Smooth muscle cell (in vitro differentiated cells): Measurements from ENCODE around the gene KLF18. TPM values are rescaled to one million over a fixed set of nuclear protein-coding genes. Genes with fewer than 3 reads are reported as not detected.

ENCODE experiments used
- DNase-seq: peaks from one replicate; lab custom pipeline; 2025; ENCODE audit not compliant: unreplicated experiment; lab: John Stamatoyannopoulos, UW
- H2AFZ ChIP-seq: fragments of 200-600 bp; sonication (generic); 2 replicates; pipeline ENCODE4 v1.6.0; 2016; ENCODE audit warnings: antibody characterized with exemption, low read depth, mild to moderate bottlenecking
- H3F3A ChIP-seq: fragments of 200-600 bp; sonication (generic); 2 replicates; pipeline ENCODE4 v1.6.0; 2017; ENCODE audit warnings: antibody characterized with exemption, low read depth
- H3K27ac ChIP-seq: fragments of 200-600 bp; sonication (generic); 2 replicates; pipeline ENCODE4 v1.5.1; 2016; ENCODE audit warnings: low read depth, mild to moderate bottlenecking
- H3K27me3 ChIP-seq: fragments of 200-600 bp; sonication (generic); 2 replicates; pipeline ENCODE4 v1.6.1; 2016; ENCODE audit warnings: low read depth, mild to moderate bottlenecking
- H3K36me3 ChIP-seq: fragments of 200-600 bp; sonication (generic); 2 replicates; pipeline ENCODE4 v1.5.1; 2016; ENCODE audit warnings: low read depth
- H3K4me1 ChIP-seq: fragments of 200-600 bp; sonication (generic); 2 replicates; pipeline ENCODE4 v1.5.1; 2016; ENCODE audit warnings: low read depth
- H3K4me2 ChIP-seq: fragments of 200-600 bp; sonication (generic); 2 replicates; pipeline ENCODE4 v1.6.0; 2016; ENCODE audit warnings: mild to moderate bottlenecking
- H3K4me3 ChIP-seq: fragments of 200-600 bp; sonication (generic); 2 replicates; pipeline ENCODE4 v1.5.1; 2016; ENCODE audit warnings: mild to moderate bottlenecking
- H3K79me2 ChIP-seq: fragments of 200-600 bp; sonication (generic); 2 replicates; pipeline ENCODE4 v1.6.0; 2016; ENCODE audit warnings: low read depth, mild to moderate bottlenecking
- H3K9ac ChIP-seq: fragments of 200-600 bp; sonication (generic); 2 replicates; pipeline ENCODE4 v1.6.0; 2016; ENCODE audit warnings: low read depth
- H3K9me3 ChIP-seq: fragments of 200-600 bp; sonication (generic); replicated peaks from 2 replicates; pipeline ENCODE4 v1.5.1; 2016; ENCODE audit warnings: low read depth
- H4K20me1 ChIP-seq: fragments of 200-600 bp; sonication (generic); 2 replicates; pipeline ENCODE4 v1.6.0; 2016; ENCODE audit warnings: low read depth
- CTCF ChIP-seq: fragments of 200-600 bp; sonication (generic); IDR thresholded peaks from 2 replicates; pipeline ENCODE4 v1.5.1; 2017; ENCODE audit warnings: borderline replicate concordance, mild to moderate bottlenecking, antibody characterized with exemption; ENCODE audit not compliant: insufficient read depth, poor library complexity, severe bottlenecking
- WGBS: methylation state at CpG from one replicate; pipeline ENCODE4 v1.1.7; 2016; ENCODE audit warnings: low lambda C conversion rate; 5-methylcytosine and 5-hydroxymethylcytosine counted together
- polyA plus RNA-seq: library from polyadenylated mRNA; unstranded; fragments of >200 nt; fragmentation: Nextera tagmentation; extraction: Ambion mirVana; gene quantifications from 2 replicates; pipeline ENCODE4 v1.2.1, GENCODE V29; 2016
- total RNA-seq: library from RNA; depleted of rRNA; stranded (reverse); fragments of >200 nt; gene quantifications from 2 replicates; pipeline ENCODE4 v1.2.3, GENCODE V29; 2014

The KLF18 gene
- total and polyA plus RNA-seq, 2 experiments from 2014 or later, result not detected

- Histone ChIP-seq H3K4me3 (no peak overlapping the region), H3K79me2 (no peaks in the 10 kb centered on the region), H3K9ac (no peak overlapping the region), H3K27me3 (no peaks in the 10 kb centered on the region), H3K4me1 (no peaks in the 10 kb centered on the region), H2AFZ (no peak overlapping the region), H3F3A (no peaks in the 10 kb centered on the region), H4K20me1 (no peaks in the 10 kb centered on the region), H3K27ac (no peak overlapping the region), H3K4me2 (no peak overlapping the region), H3K36me3 (no peaks in the 10 kb centered on the region), H3K9me3 (no peaks in the 10 kb centered on the region)
- TF ChIP-seq CTCF, result no peak
- DNase-seq, result no peak
- 93% methylated on average over 7 of the region's 7 CpGs for WGBS
These were observed 27.3 kb downstream of the KLF18 start for GRCh38 chr1:44114098-44114497.

GRCh38 chr1:44113095-44113609, 28.3 kb downstream of the KLF18 start:
- Histone ChIP-seq H3K4me1 (no peaks in the 10 kb centered on the region), H3K36me3 (no peaks in the 10 kb centered on the region), H3K27me3 (no peaks in the 10 kb centered on the region), H3K4me2 (no peak overlapping the region), H3K79me2 (no peaks in the 10 kb centered on the region), H4K20me1 (no peaks in the 10 kb centered on the region), H3F3A (no peaks in the 10 kb centered on the region), H3K9me3 (no peaks in the 10 kb centered on the region), H3K4me3 (no peak overlapping the region), H2AFZ (no peak overlapping the region), H3K9ac (no peak overlapping the region), H3K27ac (no peak overlapping the region)
- no peak for TF ChIP-seq CTCF
- WGBS, result 77% methylated on average over 2 of the region's 2 CpGs
- DNase-seq, result no peak

GRCh38 chr1:44112486-44112885, 28.9 kb downstream of the KLF18 start:
- Histone ChIP-seq H3K4me2 (no peak overlapping the region), H3K79me2 (no peaks in the 10 kb centered on the region), H3K4me3 (no peak overlapping the region), H4K20me1 (no peaks in the 10 kb centered on the region), H3K27me3 (no peaks in the 10 kb centered on the region), H2AFZ (no peak overlapping the region), H3F3A (no peaks in the 10 kb centered on the region), H3K36me3 (no peaks in the 10 kb centered on the region), H3K4me1 (no peaks in the 10 kb centered on the region), H3K27ac (no peak overlapping the region), H3K9me3 (no peaks in the 10 kb centered on the region), H3K9ac (no peak overlapping the region)
- TF ChIP-seq CTCF, result no peak
- 33% methylated on average over 3 of the region's 3 CpGs for WGBS
- no peak for DNase-seq

- Histone ChIP-seq H3K9ac (no peak overlapping the region), H3K9me3 (no peaks in the 10 kb centered on the region), H3K36me3 (no peaks in the 10 kb centered on the region), H3K27ac (no peak overlapping the region), H4K20me1 (no peaks in the 10 kb centered on the region), H3F3A (no peaks in the 10 kb centered on the region), H3K4me3 (no peak overlapping the region), H2AFZ (no peak overlapping the region), H3K4me1 (no peaks in the 10 kb centered on the region), H3K4me2 (no peak overlapping the region), H3K79me2 (no peaks in the 10 kb centered on the region), H3K27me3 (peaks cover under 1% of the 10 kb centered on the region)
- DNase-seq, result no peak
- TF ChIP-seq CTCF, result no peak
- 93% methylated on average over 4 of the region's 4 CpGs for WGBS
These were observed 29.6 kb downstream of the KLF18 start for GRCh38 chr1:44111861-44112260.
